Amniotic stem cell (primary cell): ENCODE data around the gene ZNF133.
A peak's percentile ranks its signal among the peaks of the same experiment; 100 is the strongest.
"Not testable (repeated sequence)": the region's sequence is repeated elsewhere in the genome, so short reads cannot be mapped to it uniquely, and the experiment has no call there.

Source experiments
- DNase-seq: peaks from one replicate; lab custom pipeline; 2025; lab: John Stamatoyannopoulos, UW

The ZNF133 gene

GRCh38 chr20:18287915-18288748, at the start of gene ZNF133:
Gene ZNF133 (plus strand): TSS chr20:18288527. CDS start chr20:18305687, 17,160 bp downstream.
- DNase-seq: peak; percentile 83

DNA sequence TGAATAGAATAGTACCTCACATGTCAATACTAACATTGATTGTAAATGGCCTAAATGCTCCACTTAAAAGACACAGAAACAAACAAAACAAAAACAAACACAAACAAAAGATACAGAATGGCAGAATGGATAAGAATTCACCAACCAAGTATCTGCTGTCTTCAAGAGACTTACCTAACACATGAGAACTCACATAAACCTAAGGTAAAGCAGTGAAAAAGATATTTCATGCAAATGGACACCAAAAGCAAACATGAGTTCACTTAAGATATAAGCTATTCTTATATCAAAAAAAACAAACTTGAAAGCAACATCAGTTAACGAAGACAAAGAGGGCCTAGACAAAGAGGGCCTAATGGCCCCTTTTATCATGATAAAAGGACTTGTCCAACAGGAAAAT, 47.3 kb upstream of the ZNF133 start:
- DNase-seq: no peak

DNA sequence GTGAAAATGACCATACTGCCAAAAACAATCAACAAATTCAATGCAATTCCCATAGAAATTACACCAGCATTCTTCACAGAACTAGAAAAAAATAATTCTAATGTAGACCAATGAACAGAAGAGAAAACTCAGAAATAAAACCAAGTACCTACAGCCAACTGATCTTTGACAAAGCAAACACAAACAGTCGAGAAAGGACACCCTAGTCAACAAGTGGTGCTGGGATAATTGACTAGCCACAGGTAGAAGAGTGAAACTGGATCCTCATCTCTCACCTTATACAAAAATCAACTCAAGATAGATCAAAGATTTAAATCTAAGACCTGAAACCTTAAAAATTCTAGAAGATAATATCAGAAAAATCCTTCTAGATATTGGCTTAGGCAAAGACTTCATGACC, 44.5 kb upstream of the ZNF133 start:
- no peak for DNase-seq

GRCh38 chr20:18248545-18248944, 39.8 kb upstream of the ZNF133 start:
- DNase-seq: not testable (repeated sequence)

GRCh38 chr20:18250217-18250616, 38.1 kb upstream of the ZNF133 start:
- DNase-seq: no peak

- no peak for DNase-seq
Measured at GRCh38 chr20:18252597-18253451, 35.5 kb upstream of the ZNF133 start.

DNA sequence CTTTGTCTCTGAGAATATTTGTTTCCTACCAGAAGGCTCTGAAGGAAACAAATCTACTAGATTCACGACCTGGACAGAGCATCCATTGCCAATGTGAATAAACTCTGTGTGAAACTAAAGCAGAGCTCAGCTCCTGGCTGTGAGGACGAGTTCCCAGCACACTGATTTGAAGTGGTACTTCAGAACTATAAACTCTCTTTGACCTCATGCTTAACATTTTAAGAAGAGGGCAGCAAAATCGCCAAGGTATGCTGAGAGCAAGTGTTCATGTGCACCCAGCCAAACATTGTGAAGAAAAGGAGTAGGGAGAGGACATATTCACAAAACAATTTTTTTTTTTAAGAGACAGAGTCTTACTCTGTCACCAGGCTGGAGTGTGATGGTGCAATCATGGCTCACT, 33.7 kb upstream of the ZNF133 start:
- no peak for DNase-seq

DNA sequence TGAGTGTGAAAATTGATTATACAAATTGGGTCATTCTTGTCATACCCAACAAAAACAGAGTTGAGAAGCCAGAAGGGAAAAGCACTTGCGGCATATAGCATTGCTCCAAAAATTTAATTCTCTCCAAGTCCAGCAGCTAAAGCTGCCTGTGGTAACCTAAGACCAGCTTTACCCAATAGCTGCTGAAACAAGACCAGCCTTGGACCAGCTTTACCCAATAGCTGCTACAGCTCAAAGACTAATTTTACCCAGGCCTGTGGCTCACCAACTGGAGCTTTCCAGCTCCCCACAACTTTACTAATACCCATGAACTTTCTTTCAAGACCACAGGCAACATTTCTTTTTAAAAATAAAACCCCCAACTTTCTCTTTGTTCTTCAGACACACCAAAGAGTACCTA, 32.8 kb upstream of the ZNF133 start:
- DNase-seq: no peak

GRCh38 chr20:18256440-18257090, 31.8 kb upstream of the ZNF133 start:
- DNase-seq: no peak

DNA sequence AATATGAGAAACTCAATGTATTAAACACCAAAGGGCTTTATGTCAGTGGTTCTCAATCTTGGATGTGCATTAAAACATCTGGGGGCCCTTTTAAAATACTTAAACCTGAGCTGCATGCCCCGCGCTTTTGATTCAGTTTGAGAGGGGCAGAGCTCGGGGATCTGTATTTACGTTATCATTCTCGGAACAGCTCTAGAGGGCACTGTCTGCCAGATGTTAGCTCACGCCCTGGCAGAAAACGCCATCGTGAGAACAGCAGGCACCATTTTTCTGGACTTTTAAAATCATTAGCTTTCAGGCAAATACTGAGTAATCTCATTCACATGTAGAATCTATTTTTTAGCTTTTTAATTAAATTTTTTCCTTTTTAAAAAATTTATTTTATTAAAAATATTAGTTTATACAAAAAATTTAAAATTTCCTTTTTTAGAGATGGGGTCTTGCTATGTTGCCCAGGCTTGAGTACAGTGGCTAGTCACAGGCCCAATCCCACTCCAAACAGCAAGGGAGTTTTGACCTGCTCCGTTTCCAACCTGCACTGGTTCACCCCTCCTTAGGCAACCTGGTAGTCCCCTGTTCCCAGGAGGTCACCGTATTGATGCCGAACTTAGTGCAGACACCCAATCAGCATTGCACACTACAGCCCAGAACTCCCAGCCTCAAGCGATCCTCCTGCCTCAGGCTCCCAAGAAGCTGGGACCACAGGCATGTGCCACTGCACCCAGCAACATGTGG, 30.0 kb upstream of the ZNF133 start:
- DNase-seq: no peak

DNA sequence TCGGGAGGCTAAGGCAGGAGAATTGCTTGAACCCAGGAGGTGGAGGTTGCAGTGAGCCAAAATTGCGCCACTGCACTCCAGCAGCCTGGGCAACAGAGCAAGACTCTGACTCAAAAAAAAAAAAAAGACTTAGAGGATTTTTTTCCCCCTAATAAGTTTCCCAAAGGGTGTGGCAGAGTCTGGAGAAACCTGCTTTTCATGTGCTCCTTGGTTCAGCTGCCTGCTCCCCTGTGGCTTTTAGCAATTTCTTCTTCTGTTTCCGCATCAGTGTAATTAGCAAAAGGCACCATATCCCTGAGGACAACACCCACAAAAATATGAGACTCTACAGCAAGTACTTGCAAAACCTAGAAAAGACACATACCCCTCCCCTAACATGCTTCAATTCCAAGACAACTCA, 28.6 kb upstream of the ZNF133 start:
- DNase-seq: no peak

DNA sequence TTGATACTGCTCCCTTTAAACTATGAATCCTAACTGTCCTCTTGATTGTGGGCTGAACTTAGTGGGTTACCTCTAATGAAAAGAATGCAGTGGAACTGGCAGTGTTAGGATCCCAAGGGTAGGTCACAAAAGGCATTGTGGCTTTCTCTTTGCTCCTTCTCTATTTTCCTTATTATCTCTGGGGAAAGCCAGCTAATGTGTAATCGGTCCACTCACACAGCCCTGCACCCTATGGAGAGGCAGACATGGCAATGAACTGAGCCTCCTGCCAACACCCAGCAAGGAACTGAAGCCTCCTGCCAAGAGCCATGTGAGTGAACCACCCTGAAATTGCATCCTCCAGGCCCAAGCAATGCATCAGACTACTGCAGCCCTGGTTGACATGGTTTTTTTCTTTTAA, 24.6 kb upstream of the ZNF133 start:
- DNase-seq: no peak

DNA sequence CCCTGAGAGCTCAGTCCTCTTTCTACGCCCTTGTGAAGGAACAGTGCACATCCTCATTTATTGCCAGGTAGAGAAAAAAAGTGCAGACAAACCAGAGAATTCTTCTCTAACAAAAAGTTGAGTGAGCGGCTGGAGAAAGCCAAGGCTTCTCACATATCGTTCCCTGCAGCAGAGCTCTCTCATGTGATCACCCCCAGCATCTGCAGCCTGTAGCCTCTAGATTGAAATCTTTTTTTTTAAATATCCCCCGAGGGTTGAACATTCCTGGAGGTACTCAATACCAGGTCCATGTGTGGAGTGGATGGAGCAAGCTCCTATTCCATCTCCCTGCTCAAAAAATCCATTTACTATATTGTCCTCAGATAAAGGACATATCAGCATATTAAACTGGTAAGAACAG, 22.9 kb upstream of the ZNF133 start:
- no peak for DNase-seq

DNA sequence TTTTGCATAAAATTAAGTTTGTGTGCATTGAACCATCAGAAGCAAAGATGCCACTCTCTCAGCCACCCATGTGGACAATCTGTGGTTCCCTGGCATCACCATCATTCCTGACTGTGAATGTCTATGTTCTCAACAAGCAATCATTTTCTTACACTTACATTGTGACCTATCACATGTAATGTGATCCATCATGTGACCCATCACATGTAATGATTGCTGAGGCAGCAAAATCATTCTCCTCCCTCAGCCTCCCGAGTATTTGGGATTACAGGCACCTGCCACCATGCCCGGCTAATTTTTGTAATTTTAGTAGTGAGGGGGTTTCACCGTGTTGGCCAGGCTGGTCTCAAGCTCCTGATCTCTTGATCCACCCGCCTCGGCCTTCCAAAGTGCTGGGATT, 22.0 kb upstream of the ZNF133 start:
- no peak for DNase-seq

DNA sequence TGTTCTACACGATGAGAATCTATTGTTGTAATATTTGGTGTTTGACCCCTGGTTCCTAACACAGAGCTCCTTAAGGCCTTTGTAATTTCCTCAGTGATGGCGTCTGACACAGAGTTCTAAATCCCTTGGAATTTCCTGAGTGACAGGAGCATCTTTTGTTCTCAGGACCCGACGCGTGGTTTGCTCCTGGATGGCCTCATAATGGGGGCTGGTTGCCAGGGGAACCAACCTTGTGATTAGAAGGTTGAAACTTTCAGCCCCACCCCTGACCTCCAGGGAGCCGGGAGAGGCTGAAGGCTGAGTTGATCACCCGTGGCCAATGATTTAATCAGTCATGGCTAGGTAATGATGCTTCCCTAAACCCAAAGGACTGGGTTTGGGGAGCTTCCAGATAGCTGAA, 20.5 kb upstream of the ZNF133 start:
- DNase-seq: no peak

GRCh38 chr20:18271160-18271559, 17.2 kb upstream of the ZNF133 start:
- no peak for DNase-seq

DNA sequence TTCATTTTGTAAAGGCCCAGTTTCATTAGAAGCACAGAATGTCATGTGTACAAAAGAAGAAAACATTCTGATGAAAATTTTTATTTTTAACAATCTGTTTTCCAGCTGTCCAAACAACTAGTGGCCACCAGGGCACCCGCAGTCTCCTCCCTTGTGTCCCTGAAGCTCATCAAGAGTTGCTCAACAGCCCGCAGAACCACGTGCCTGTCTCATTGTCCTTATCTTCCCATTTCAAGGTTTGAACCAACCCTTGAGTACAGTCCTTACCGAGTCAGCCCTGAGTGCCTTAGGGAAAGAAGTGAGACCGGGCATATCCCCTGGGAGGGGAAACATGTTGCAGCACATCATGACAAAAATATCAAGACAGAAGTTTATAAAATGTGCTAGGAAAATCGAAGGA, 15.9 kb upstream of the ZNF133 start:
- no peak for DNase-seq

- DNase-seq: no peak
Measured at GRCh38 chr20:18273738-18274137, 14.6 kb upstream of the ZNF133 start.

DNA sequence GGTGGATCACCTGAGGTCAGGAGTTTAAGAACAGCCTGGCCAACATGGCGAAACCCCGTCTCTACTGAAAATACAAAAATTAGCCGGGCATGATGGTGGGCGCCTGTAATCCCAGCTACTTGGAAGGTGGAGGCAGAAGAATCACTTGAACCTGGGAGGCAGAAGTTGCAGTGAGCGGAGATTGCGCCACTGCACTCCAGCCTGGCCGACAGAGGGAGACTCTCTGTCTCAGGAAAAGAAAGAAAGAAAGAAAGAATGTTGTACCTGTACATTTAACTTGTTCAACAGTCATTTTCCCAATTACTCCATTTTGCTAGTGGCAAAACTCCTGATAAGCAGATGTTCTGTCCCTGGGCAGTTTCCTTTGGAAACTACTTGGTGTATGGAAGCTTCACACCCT, 12.4 kb upstream of the ZNF133 start:
- DNase-seq: not testable (repeated sequence)

DNA sequence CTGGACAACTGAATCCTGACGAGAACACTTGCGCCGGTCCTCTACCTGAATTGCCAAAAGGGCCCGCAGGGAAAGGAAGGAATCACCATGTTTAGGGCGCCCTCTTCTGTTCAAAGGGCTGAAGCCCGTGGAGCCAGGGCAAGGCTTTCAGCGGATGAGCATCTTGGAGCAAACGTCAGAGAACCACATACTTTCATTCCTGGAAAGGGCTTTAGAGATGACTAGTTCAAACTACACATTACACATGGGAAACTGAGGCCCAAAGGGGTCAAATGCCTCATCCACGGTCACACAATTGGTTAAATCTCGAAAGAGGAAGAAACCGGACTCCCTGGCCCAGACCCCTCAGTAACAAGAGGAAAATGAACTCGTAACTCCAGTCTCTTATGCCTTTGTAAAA, 11.5 kb upstream of the ZNF133 start:
- DNase-seq: peak; percentile 28

DNA sequence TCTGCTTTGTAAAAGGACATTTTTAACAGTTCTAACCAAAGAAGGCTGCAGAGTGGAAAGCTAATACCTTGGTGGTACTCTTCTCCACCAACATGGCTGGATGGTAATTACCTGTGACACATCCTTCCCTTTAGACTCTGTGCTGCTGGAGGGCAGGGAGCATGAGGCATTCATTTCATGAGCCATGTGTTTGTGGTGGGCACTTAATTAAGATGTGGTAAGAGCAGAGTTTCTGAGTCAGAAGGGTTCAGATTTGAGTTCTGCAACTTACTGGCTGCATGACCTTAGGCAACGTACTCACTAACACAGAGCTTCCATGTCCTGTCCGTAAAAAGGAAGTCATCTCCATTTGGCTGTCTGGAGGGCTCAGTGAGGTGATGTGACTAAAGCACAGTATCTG, 9.1 kb upstream of the ZNF133 start:
- DNase-seq: no peak
